NCI-H526 (cell line): Measurements from ENCODE around the gene SCTR.
"Not testable (repeated sequence)": the region's sequence is repeated elsewhere in the genome, so short reads cannot be mapped to it uniquely, and the experiment has no call there.

ENCODE experiments used
- DNase-seq, 2 experiments: peaks; one replicate each; lab custom pipeline; 2025; lab: John Stamatoyannopoulos, UW

Gene SCTR

DNA sequence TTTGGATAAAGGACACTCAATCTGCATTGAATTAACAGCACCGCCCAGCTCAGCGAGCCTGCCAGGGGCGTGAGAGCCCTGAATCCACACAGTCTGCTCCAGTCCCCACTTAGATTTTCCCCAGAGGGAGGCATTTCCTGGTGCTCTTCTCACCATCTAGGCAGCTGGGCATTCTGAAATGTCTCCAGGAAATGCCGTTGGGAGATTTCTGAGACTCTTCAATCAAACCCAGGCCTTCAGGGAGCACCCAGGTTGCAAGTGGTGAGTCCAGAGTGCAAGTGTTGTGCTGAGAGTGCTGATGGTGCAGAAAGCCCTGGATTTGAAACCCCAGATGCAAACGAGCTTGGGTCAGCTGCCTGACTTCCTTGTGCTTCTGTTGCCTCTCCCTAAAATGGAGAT lies 116.1 kb downstream of the SCTR start:
- peak in 1 of 2 experiments; percentile 14 for DNase-seq

DNA sequence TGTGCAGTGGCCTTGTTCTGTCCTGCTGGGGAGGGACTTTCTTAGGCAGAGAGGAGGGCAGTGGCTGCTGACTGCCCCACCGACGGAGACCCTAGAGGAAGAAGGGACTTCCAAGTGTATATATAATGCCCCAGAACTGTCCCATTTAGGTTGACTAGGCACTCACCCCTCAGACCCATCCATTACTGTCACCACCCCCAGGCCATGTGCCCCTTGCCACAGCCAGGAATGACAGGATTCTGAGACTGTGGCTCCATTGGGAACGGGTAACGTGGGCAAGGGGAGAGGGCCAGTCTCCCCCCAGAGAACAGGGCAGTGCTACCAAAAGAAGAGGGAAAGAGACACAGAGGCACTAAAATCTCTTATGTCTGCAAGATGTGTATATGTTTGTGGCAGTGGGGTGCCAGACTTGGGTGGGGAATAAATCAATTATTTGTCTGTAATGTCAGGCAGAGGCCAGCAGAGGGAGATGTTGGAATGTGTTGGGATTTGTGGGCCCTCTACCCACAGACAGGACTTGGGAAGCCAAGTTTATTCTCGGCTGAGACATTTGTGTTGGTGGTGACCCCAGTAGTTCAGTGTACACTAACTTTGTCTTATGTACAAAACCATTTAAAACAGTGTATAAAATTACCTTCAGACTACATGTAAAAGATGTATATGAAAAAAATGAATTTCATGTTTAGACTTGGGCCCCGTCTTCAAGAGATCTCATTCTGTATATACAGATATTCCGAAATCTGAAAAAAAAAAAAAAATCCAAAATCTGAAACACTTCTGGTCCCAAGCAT lies 116.7 kb downstream of the SCTR start:
- DNase-seq = peak; percentile 15 to 77

DNA sequence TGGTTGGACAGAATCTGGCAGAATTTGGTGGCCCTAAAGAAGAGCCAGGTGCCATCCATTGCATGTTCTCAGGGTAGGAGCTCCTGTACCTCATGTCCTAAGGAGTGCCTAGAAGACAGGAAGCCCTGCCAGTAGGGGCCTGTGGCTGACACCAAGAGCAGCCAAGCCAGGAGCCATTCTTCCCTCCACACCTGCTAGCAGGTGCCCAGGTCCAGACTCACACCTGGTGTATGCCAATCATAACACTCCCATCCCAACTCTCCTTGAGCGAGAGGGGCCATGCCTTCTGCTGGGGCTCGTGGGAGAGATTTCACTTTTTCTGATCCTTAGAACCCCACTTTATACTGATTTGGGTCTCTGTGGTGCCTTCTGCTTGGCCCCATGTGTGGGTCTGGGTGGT lies 119.1 kb downstream of the SCTR start:
- no peak for DNase-seq

DNA sequence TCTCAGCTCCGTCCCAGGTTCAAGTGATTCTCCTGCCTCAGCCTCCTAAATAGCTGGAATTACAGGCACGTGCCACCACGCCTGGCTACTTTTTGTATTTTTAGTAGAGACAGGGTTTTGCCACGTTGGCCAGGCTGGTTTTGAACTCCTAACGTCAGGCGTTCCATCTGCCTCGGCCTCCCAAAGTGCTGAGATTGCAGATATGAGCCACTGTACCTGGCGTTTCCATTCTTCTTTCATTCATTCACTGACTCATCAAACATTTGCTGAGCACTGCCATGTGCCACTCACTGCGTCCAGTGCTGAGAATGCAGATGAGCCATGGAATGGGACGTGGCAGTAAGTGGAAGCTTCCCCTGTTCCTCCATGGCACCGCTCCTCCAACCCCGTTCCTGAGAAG lies 120.7 kb downstream of the SCTR start:
- not testable (repeated sequence) for DNase-seq

DNA sequence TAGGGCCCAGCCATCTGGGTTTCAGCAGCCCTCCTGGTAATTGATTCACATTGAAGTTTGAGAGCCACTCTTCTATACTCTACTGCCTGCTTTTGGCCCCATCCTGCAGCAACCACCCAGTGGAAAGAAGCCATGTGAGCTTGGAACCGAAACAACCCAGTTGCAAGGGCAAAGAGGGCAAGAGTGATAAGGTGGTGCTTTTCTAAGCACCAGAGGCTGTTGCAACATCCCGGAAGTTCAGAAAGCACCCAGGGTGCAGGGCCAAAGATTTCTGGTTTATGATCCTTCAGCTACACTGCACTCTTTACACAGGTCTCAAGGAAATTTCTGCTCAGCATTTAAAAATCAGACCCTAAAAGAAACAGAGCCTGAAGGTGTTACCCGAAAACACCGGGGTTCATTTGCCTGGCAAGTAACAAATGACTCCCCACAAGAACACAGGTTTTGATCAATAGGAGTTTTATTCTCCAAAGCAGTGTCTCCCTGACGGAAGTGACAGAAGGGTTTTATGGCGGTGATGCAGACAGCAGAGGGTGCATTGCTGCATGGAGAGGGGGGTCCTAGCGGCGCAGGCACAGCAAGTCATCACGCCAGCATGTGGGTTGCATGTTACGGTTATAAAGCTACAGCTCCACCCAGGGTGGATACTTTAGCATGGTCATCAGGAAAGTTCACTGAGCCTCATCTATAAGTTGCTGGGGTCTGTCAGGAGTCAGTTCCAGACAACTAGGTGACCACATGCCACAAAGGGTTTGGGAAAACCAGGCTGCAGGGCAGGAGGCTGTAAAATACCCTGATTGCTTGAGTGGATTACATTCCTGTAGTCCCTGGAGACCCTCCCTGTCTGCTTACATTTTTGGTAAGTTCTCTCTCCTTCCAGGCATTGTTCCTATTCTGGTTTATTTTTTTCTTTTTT lies 121.4 kb downstream of the SCTR start:
- no peak for DNase-seq

DNA sequence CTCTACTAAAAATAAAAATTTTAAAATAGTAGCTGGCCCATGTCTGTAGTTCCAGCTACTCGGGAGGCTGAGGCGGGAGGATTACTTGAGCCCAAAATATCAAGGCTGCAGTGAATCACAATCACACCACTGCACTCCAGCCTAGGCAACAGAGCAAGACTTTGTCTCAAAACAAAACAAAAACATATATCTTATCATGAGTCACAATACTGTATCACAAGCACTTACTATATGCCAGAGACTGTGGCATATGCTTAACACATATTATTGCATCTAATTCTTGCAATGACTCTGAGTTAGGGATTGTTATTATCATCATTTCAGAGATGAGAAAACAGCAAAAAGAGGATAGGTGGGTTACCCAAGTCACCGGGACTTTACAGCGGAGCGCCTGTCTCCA lies 122.2 kb downstream of the SCTR start:
- DNase-seq = no peak

DNA sequence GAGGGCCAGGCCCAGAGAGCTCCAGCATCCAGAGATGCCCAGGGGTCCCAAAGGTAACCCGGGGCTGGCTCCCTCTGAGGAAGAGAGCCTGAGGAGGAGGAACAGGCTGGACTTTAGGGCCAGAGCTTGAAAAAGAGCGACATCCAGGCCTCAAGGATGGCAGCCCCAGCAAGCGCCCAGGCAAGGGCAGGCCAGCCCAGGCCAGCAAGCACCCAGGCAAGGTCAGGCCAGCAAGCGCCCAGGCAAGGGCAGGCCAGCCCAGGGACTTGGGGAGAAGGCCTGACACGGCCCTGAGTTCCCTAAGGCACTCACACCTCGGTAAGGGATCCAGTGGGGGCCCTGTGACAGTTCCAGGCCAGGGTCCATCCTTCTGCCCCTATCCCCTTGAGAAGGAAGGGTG lies 127.1 kb downstream of the SCTR start:
- DNase-seq = no peak

DNA sequence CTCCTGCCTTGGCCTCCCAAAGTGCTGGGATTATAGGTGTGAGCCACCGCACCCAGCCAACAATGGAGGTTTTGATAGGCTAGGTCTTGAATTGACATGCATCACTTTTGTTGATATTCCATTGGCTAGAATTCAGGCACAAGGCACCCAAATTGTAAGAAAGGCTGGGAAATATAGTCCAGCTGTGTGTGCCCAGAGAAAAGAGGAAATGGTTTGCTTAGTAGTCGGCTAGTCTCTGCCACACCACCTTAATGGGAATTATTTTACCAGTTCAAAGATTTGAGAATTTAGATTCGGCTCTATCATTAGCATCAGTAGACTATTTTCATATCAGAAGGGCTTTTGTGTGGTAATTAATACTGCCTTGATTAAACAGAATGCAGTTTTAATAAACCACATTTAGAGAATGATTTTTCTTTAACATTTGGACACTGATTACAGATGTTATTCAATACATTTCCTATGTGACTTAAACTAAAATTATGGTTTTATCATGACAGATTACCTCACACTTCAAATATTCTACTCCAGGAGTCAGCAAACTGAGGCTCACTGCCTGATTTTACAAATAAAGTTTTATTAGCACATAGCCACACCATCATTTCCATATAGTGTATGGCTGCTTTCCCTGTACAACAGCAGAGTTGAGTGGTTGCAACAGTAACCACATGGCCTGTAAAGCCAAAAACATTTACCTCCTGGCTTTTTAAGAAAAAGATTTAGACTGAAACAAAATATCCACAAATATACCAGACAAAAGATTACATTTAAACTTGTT lies 130.1 kb downstream of the SCTR start:
- DNase-seq = no peak
